Left ventricle myocardium inferior (tissue), 1 donor: Measurements from ENCODE around the gene TMTC1. TPM values are rescaled to one million over a fixed set of nuclear protein-coding genes. Genes with fewer than 3 reads are reported as not detected.

Experiments
- DNase-seq: peaks from one replicate; pipeline ENCODE4 v3.0.0-alpha.2; 2020
- H3K27ac ChIP-seq: fragments of 200-600 bp; replicated peaks from 2 replicates; pipeline ENCODE4 v1.8.0; 2021
- H3K27me3 ChIP-seq: fragments of 200-600 bp; 2 replicates; pipeline ENCODE4 v1.8.0; 2021; ENCODE audit warnings: low read depth
- H3K36me3 ChIP-seq: fragments of 200-600 bp; 2 replicates; pipeline ENCODE4 v1.8.0; 2021
- H3K4me1 ChIP-seq: fragments of 200-600 bp; 2 replicates; pipeline ENCODE4 v1.8.0; 2021
- H3K4me3 ChIP-seq: fragments of 200-600 bp; 2 replicates; pipeline ENCODE4 v1.8.0; 2021; ENCODE audit warnings: mild to moderate bottlenecking, moderate library complexity
- H3K9me3 ChIP-seq: fragments of 200-600 bp; replicated peaks from 2 replicates; pipeline ENCODE4 v1.8.0; 2021
- CTCF ChIP-seq: fragments of 200-600 bp; IDR thresholded peaks from 2 replicates; pipeline ENCODE4 v1.8.0; 2021; ENCODE audit warnings: antibody characterized with exemption, mild to moderate bottlenecking, borderline replicate concordance
- intact Hi-C: fragments of 100-400 bp; cut with micrococcal nuclease; formaldehyde crosslinking; loops from one replicate; pipeline ENCODE4 v1.11.0; 2022
- total RNA-seq: library from RNA; stranded (reverse); fragmentation: NEBNext Ultra II Directional; extraction: Animal tissue kit (Norgen Biotek cat#: 25700); gene quantifications from one replicate; pipeline ENCODE4 v1.2.1, GENCODE V29; 2021
- donor health status: DM: no; HTN: yes; CAD: no; lungs with severe emphysema.

Gene TMTC1
- total RNA-seq, 1 donor from 2014 or later = 38.4 TPM

- no peaks in the 10 kb centered on the region for H3K36me3 ChIP-seq
- intact Hi-C loops = no loop called here
- H3K27ac ChIP-seq = no peak overlapping the region
- H3K9me3 ChIP-seq = no peaks in the 10 kb centered on the region
- H3K4me1 ChIP-seq = peaks cover 30% of the 10 kb centered on the region
- no peak for DNase-seq
- TF ChIP-seq CTCF = no peak
- H3K4me3 ChIP-seq = no peak overlapping the region
- no peaks in the 10 kb centered on the region for H3K27me3 ChIP-seq
Measured at GRCh38 chr12:29665107-29665506, 118.6 kb downstream of the TMTC1 start.

- H3K9me3 ChIP-seq = no peaks in the 10 kb centered on the region
- intact Hi-C loops = no loop called here
- no peak for TF ChIP-seq CTCF
- no peak overlapping the region for H3K4me3 ChIP-seq
- DNase-seq = no peak
- peaks cover 36% of the 10 kb centered on the region for H3K4me1 ChIP-seq
- H3K27ac ChIP-seq = peak overlapping the region; percentile 0
- peaks cover 19% of the 10 kb centered on the region for H3K36me3 ChIP-seq
- no peaks in the 10 kb centered on the region for H3K27me3 ChIP-seq
Measured at GRCh38 chr12:29662734-29663323, 120.9 kb downstream of the TMTC1 start.

- Histone ChIP-seq H3K27me3 (no peaks in the 10 kb centered on the region), H3K4me1 (peaks cover 51% of the 10 kb centered on the region), H3K4me3 (no peak overlapping the region), H3K27ac (peak overlapping the region; percentile 39), H3K36me3 (peaks cover 19% of the 10 kb centered on the region), H3K9me3 (no peaks in the 10 kb centered on the region)
- DNase-seq = no peak
- intact Hi-C loops = no loop called here
- TF ChIP-seq CTCF = no peak
Measured at GRCh38 chr12:29660847-29661246, 122.9 kb downstream of the TMTC1 start.

GRCh38 chr12:29656762-29657538, 126.8 kb downstream of the TMTC1 start:
- H3K9me3 ChIP-seq = no peaks in the 10 kb centered on the region
- H3K4me1 ChIP-seq = peaks cover 38% of the 10 kb centered on the region
- H3K27ac ChIP-seq = peak overlapping the region; percentile 39
- H3K4me3 ChIP-seq = no peak overlapping the region
- H3K36me3 ChIP-seq = peaks cover 40% of the 10 kb centered on the region
- no peak for DNase-seq
- no peaks in the 10 kb centered on the region for H3K27me3 ChIP-seq
- TF ChIP-seq CTCF = no peak
- intact Hi-C loops = no loop called here

GRCh38 chr12:29655861-29656260, 127.9 kb downstream of the TMTC1 start:
- Histone ChIP-seq H3K36me3 (peaks cover 48% of the 10 kb centered on the region), H3K4me3 (no peak overlapping the region), H3K4me1 (peaks cover 27% of the 10 kb centered on the region), H3K27me3 (no peaks in the 10 kb centered on the region), H3K9me3 (no peaks in the 10 kb centered on the region), H3K27ac (no peak overlapping the region)
- intact Hi-C loops = no loop called here
- no peak for TF ChIP-seq CTCF
- DNase-seq = peak; percentile 27
